HG03575 (cell line): ENCODE measurements around the gene KPTN.

ENCODE experiments used
- ATAC-seq: cut with Tn5 transposase; IDR thresholded peaks from one replicate; pipeline ENCODE4 v1.9.1; 2021; ENCODE audit not compliant: unreplicated experiment, insufficient number of reproducible peaks, low FRiP score; ENCODE audit errors: extremely low read depth

The KPTN gene

GRCh38 chr19:47475465-47475864 is 8.6 kb downstream of the KPTN start:
- no peak for ATAC-seq

- ATAC-seq = no peak
Measured at GRCh38 chr19:47473336-47473735, 10.7 kb downstream of the KPTN start.

GRCh38 chr19:47471733-47472457 is 12.1 kb downstream of the KPTN start, which contains the start of gene SLC8A2:
Gene SLC8A2, minus strand, starts transcription at chr19:47471893. Its CDS starts 5,490 bp downstream, at chr19:47466403.
- no peak for ATAC-seq

GRCh38 chr19:47471381-47471732 is 12.7 kb downstream of the KPTN start:
- ATAC-seq = no peak

- no peak for ATAC-seq
Measured at GRCh38 chr19:47470447-47471195, 13.4 kb downstream of the KPTN start.

GRCh38 chr19:47469719-47470118 is 14.3 kb downstream of the KPTN start:
- no peak for ATAC-seq

GRCh38 chr19:47469363-47469700 is 14.7 kb downstream of the KPTN start:
- ATAC-seq = no peak

- ATAC-seq = no peak
Measured at GRCh38 chr19:47467914-47468313, 16.1 kb downstream of the KPTN start.

- no peak for ATAC-seq
Measured at GRCh38 chr19:47465957-47466356, 18.1 kb downstream of the KPTN start.

GRCh38 chr19:47464675-47465419 is 19.2 kb downstream of the KPTN start:
- ATAC-seq = no peak

GRCh38 chr19:47461876-47462275 is 22.1 kb downstream of the KPTN start:
- no peak for ATAC-seq

GRCh38 chr19:47459477-47459876 is 24.5 kb downstream of the KPTN start:
- no peak for ATAC-seq

GRCh38 chr19:47458672-47459071 is 25.3 kb downstream of the KPTN start:
- no peak for ATAC-seq

GRCh38 chr19:47456721-47457474 is 27.1 kb downstream of the KPTN start:
- ATAC-seq = no peak

GRCh38 chr19:47450478-47450877 is 33.5 kb downstream of the KPTN start:
- ATAC-seq = no peak

- ATAC-seq = no peak
Measured at GRCh38 chr19:47448360-47448727, 35.7 kb downstream of the KPTN start.

- ATAC-seq = no peak
Measured at GRCh38 chr19:47447470-47448359, 36.3 kb downstream of the KPTN start.
